ENCODE measurements around the gene SEMA3A. TPM values are rescaled to one million over a fixed set of nuclear protein-coding genes. Genes with fewer than 3 reads are reported as not detected.
"Not testable (repeated sequence)": the region's sequence is repeated elsewhere in the genome, so short reads cannot be mapped to it uniquely, and the experiment has no call there.

The SEMA3A gene
- total RNA-seq (2014; rRNA removed; shearing (Covaris generic)), result 0.34 TPM in 1 of 2 replicates, not detected in the other

- peak; percentile 37 for DNase-seq (ENCODE audit: low spot score)
- in situ Hi-C loops (cut with HindIII; ENCODE audit: low sequenced_read_pairs), result no loop called here
These were observed at the start of gene SEMA3A for GRCh38 chr7:84194484-84195271. Gene SEMA3A, minus strand, starts transcription at chr7:84194789. Its CDS starts 203 bp downstream, at chr7:84194586.

GRCh38 chr7:84243037-84243436 lies 48.4 kb upstream of the SEMA3A start:
- in situ Hi-C loops (cut with HindIII; ENCODE audit: low sequenced_read_pairs); DNase-seq (ENCODE audit: low spot score): not testable (repeated sequence)

- DNase-seq (ENCODE audit: low spot score), result no peak
- in situ Hi-C loops (cut with HindIII; ENCODE audit: low sequenced_read_pairs), result no loop called here
These were observed 44.0 kb upstream of the SEMA3A start for GRCh38 chr7:84238596-84238995.

GRCh38 chr7:84237533-84238173 lies 43.1 kb upstream of the SEMA3A start:
- no peak for DNase-seq (ENCODE audit: low spot score)
- in situ Hi-C loops (cut with HindIII; ENCODE audit: low sequenced_read_pairs), result no loop called here

GRCh38 chr7:84236398-84236797 lies 41.8 kb upstream of the SEMA3A start:
- in situ Hi-C loops (cut with HindIII; ENCODE audit: low sequenced_read_pairs), result no loop called here
- no peak for DNase-seq (ENCODE audit: low spot score)

GRCh38 chr7:84232646-84233045 lies 38.1 kb upstream of the SEMA3A start:
- DNase-seq (ENCODE audit: low spot score), result no peak
- in situ Hi-C loops (cut with HindIII; ENCODE audit: low sequenced_read_pairs), result no loop called here

- in situ Hi-C loops (cut with HindIII; ENCODE audit: low sequenced_read_pairs), result no loop called here
- no peak for DNase-seq (ENCODE audit: low spot score)
These were observed 36.6 kb upstream of the SEMA3A start for GRCh38 chr7:84231157-84231556.

GRCh38 chr7:84230491-84230890 lies 35.9 kb upstream of the SEMA3A start:
- in situ Hi-C loops (cut with HindIII; ENCODE audit: low sequenced_read_pairs), result no loop called here
- no peak for DNase-seq (ENCODE audit: low spot score)

GRCh38 chr7:84228526-84228925 lies 33.9 kb upstream of the SEMA3A start:
- no peak for DNase-seq (ENCODE audit: low spot score)
- in situ Hi-C loops (cut with HindIII; ENCODE audit: low sequenced_read_pairs), result no loop called here

- in situ Hi-C loops (cut with HindIII; ENCODE audit: low sequenced_read_pairs), result no loop called here
These were observed 32.2 kb upstream of the SEMA3A start for GRCh38 chr7:84226759-84227158.

GRCh38 chr7:84224505-84224904 lies 29.9 kb upstream of the SEMA3A start:
- in situ Hi-C loops (cut with HindIII; ENCODE audit: low sequenced_read_pairs), result no loop called here
- DNase-seq (ENCODE audit: low spot score), result no peak

More at GRCh38 chr7:84226759-84227158, 32.2 kb upstream of the SEMA3A start:
- DNase-seq (ENCODE audit: low spot score), result no peak

- in situ Hi-C loops (cut with HindIII; ENCODE audit: low sequenced_read_pairs), result no loop called here
- DNase-seq (ENCODE audit: low spot score), result no peak
These were observed 24.7 kb upstream of the SEMA3A start for GRCh38 chr7:84219310-84219709.

GRCh38 chr7:84218681-84219080 lies 24.1 kb upstream of the SEMA3A start:
- DNase-seq (ENCODE audit: low spot score), result no peak
- in situ Hi-C loops (cut with HindIII; ENCODE audit: low sequenced_read_pairs), result no loop called here

GRCh38 chr7:84216472-84216871 lies 21.9 kb upstream of the SEMA3A start:
- in situ Hi-C loops (cut with HindIII; ENCODE audit: low sequenced_read_pairs), result no loop called here
- no peak for DNase-seq (ENCODE audit: low spot score)

- in situ Hi-C loops (cut with HindIII; ENCODE audit: low sequenced_read_pairs); DNase-seq (ENCODE audit: low spot score): not testable (repeated sequence)
These were observed 20.2 kb upstream of the SEMA3A start for GRCh38 chr7:84214757-84215156.

- DNase-seq (ENCODE audit: low spot score), result no peak
- in situ Hi-C loops (cut with HindIII; ENCODE audit: low sequenced_read_pairs), result no loop called here
These were observed 15.7 kb upstream of the SEMA3A start for GRCh38 chr7:84210301-84210700.

- in situ Hi-C loops (cut with HindIII; ENCODE audit: low sequenced_read_pairs), result no loop called here
- DNase-seq (ENCODE audit: low spot score), result no peak
These were observed 14.4 kb upstream of the SEMA3A start for GRCh38 chr7:84209006-84209405.

GRCh38 chr7:84207615-84208014 lies 13.0 kb upstream of the SEMA3A start:
- no peak for DNase-seq (ENCODE audit: low spot score)
- in situ Hi-C loops (cut with HindIII; ENCODE audit: low sequenced_read_pairs), result no loop called here

- no peak for DNase-seq (ENCODE audit: low spot score)
- in situ Hi-C loops (cut with HindIII; ENCODE audit: low sequenced_read_pairs), result no loop called here
These were observed 12.4 kb upstream of the SEMA3A start for GRCh38 chr7:84207025-84207424.

- no peak for DNase-seq (ENCODE audit: low spot score)
- in situ Hi-C loops (cut with HindIII; ENCODE audit: low sequenced_read_pairs), result no loop called here
These were observed 10.1 kb upstream of the SEMA3A start for GRCh38 chr7:84204655-84205054.

- in situ Hi-C loops (cut with HindIII; ENCODE audit: low sequenced_read_pairs), result no loop called here
These were observed 8.3 kb upstream of the SEMA3A start for GRCh38 chr7:84202855-84203254.

More at GRCh38 chr7:84202855-84203254, 8.3 kb upstream of the SEMA3A start:
- DNase-seq (ENCODE audit: low spot score), result no peak
